GM12878 (cell line): Measurements from ENCODE around the gene TRMT1. TPM values are rescaled to one million over a fixed set of nuclear protein-coding genes. Genes with fewer than 3 reads are reported as not detected.

Experiments used
- CREM ChIP-seq: IDR thresholded peaks from 2 replicates; pipeline ENCODE4 v1.6.1; 2014; ENCODE audit warnings: antibody characterized with exemption, low read depth
- E4F1 ChIP-seq: fragments of 450-650 bp; IDR thresholded peaks from 2 replicates; pipeline ENCODE4 v1.6.1; 2018; ENCODE audit warnings: borderline replicate concordance, mild to moderate bottlenecking; ENCODE audit not compliant: partially characterized antibody
- EP300 ChIP-seq, 2 experiments: fragments of 150-350 bp in 1 of 2; IDR thresholded peaks; 2 replicates each; pipeline ENCODE4 v1.6.1; 2011 to 2012; ENCODE audit warnings: low read depth in 2 of 2, low read length in 2 of 2, borderline replicate concordance in 1 of 2, improper control_type of control experiment in 1 of 2, inconsistent platforms in 1 of 2; ENCODE audit not compliant: control insufficient read depth in 1 of 2
- HDAC2 ChIP-seq: fragments of 200-600 bp; sonication (generic); IDR thresholded peaks from 2 replicates; pipeline ENCODE4 v1.6.1; 2017
- IRF4 ChIP-seq: IDR thresholded peaks from 2 replicates; pipeline ENCODE4 v1.6.1; 2011; ENCODE audit warnings: low read depth, low read length
- MEF2B ChIP-seq: fragments of 450-650 bp; IDR thresholded peaks from 2 replicates; pipeline ENCODE4 v1.6.1; 2018; ENCODE audit warnings: mild to moderate bottlenecking, moderate library complexity; ENCODE audit not compliant: partially characterized antibody, poor library complexity, severe bottlenecking
- NFYB ChIP-seq: IDR thresholded peaks from 2 replicates; pipeline ENCODE4 v1.6.1; 2011; ENCODE audit warnings: low read depth, mild to moderate bottlenecking, low read length, improper control_type of control experiment, moderate library complexity; ENCODE audit not compliant: insufficient read depth
- NR2F1 ChIP-seq: fragments of 450-650 bp; conservative IDR thresholded peaks from 2 replicates; pipeline ENCODE4 v1.6.1; 2017; ENCODE audit warnings: mild to moderate bottlenecking
- PKNOX1 ChIP-seq: fragments of 450-650 bp; IDR thresholded peaks from 2 replicates; pipeline ENCODE4 v1.6.1; 2016; ENCODE audit warnings: mild to moderate bottlenecking
- PML ChIP-seq: IDR thresholded peaks from 2 replicates; pipeline ENCODE4 v1.6.1; 2012; ENCODE audit warnings: low read length, inconsistent platforms
- RBBP5 ChIP-seq: fragments of 200-600 bp; sonication (generic); conservative IDR thresholded peaks from 2 replicates; pipeline ENCODE4 v1.6.1; 2016
- RCOR1 ChIP-seq: conservative IDR thresholded peaks from 2 replicates; pipeline ENCODE4 v1.6.1; 2012; ENCODE audit warnings: low read depth, low read length, improper control_type of control experiment
- RELA ChIP-seq: fragments of 450-650 bp; IDR thresholded peaks from 2 replicates; pipeline ENCODE4 v1.8.0; 2014; ENCODE audit warnings: borderline replicate concordance; ENCODE audit not compliant: partially characterized antibody
- REST ChIP-seq: IDR thresholded peaks from 2 replicates; pipeline ENCODE4 v1.6.1; 2012; ENCODE audit warnings: mild to moderate bottlenecking, low read depth, low read length
- SIN3A ChIP-seq: IDR thresholded peaks from 2 replicates; pipeline ENCODE4 v1.6.1; 2012; ENCODE audit warnings: low read depth, low read length, improper control_type of control experiment
- ZBED1 ChIP-seq: IDR thresholded peaks from 2 replicates; pipeline ENCODE4 v1.6.1; 2016; ENCODE audit warnings: borderline replicate concordance
- ZNF217 ChIP-seq: fragments of 450-650 bp; IDR thresholded peaks from 2 replicates; pipeline ENCODE4 v1.6.1; 2017; ENCODE audit warnings: antibody characterized with exemption, mild to moderate bottlenecking
- polyA plus RNA-seq, 11 experiments: library from polyadenylated mRNA; depleted of rRNA in 4 of 11; unstranded in 6 of 11; stranded (reverse) in 5 of 11; fragments of >200 nt; fragmentation: Nextera tagmentation in 4 of 11; fragmentation: Illumina TruSeq in 1 of 11; extraction: Ambion mirVana in 4 of 11; extraction: Trizol in 1 of 11; gene quantifications; 1 replicate in 1 of 11; 2 replicates in 10 of 11; pipeline versions ENCODE4 v1.2.1 to v1.2.3, GENCODE V29; 2011 to 2016; ENCODE audit warnings: inconsistent platforms in 2 of 11, missing spikeins in 2 of 11, low read depth in 1 of 11
- total RNA-seq, 4 experiments: library from RNA; depleted of rRNA in 3 of 4; stranded (reverse); fragments of >200 nt in 3 of 4; fragmentation: Illumina TruSeq in 1 of 4; extraction: Trizol in 1 of 4; gene quantifications; 2 replicates each; pipeline versions ENCODE4 v1.2.1 to v1.2.3, GENCODE V29; 2013 to 2021
- TF ChIP-seq, protein P1 (sequence below): fragments of 450-650 bp; conservative IDR thresholded peaks from 2 replicates; pipeline ENCODE4 v1.6.1; 2017; ENCODE audit warnings: mild to moderate bottlenecking, moderate library complexity

TRMT1 gene
- total and polyA plus RNA-seq, 10 of the 15 experiments (the other 5 are each of a cell fraction or from before 2014, with no cell fraction given): 3.4 to 68.8 (median 34.8) TPM

- no peak for TF ChIP-seq PML
- TF ChIP-seq IRF4: no peak
- peak; percentile 22 for TF ChIP-seq SIN3A
- TF ChIP-seq NFYB: no peak
- TF ChIP-seq, protein P1, sequence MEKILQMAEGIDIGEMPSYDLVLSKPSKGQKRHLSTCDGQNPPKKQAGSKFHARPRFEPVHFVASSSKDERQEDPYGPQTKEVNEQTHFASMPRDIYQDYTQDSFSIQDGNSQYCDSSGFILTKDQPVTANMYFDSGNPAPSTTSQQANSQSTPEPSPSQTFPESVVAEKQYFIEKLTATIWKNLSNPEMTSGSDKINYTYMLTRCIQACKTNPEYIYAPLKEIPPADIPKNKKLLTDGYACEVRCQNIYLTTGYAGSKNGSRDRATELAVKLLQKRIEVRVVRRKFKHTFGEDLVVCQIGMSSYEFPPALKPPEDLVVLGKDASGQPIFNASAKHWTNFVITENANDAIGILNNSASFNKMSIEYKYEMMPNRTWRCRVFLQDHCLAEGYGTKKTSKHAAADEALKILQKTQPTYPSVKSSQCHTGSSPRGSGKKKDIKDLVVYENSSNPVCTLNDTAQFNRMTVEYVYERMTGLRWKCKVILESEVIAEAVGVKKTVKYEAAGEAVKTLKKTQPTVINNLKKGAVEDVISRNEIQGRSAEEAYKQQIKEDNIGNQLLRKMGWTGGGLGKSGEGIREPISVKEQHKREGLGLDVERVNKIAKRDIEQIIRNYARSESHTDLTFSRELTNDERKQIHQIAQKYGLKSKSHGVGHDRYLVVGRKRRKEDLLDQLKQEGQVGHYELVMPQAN: 0 out of 2 replicates have a peak, but pooled peaks have one; percentile 14
- no peak for TF ChIP-seq HDAC2
- TF ChIP-seq RELA: no peak
- no peak for TF ChIP-seq RCOR1
- TF ChIP-seq E4F1: no peak
- TF ChIP-seq PKNOX1: no peak
- no peak for TF ChIP-seq CREM
- TF ChIP-seq NR2F1: peak; percentile 57
- TF ChIP-seq RBBP5: no peak
- TF ChIP-seq ZNF217: no peak
- no peak for TF ChIP-seq ZBED1
- no peak for TF ChIP-seq REST
- no peak for TF ChIP-seq MEF2B
- no peak for TF ChIP-seq EP300 (IDR thresholded peaks at IDR 0.05; ENCODE audit: borderline replicate concordance in 1 of 2, control insufficient read depth in 1 of 2, low read depth in 2 of 2, low read length in 2 of 2)
These were observed 33.2 kb upstream of the TRMT1 start (continued) for GRCh38 chr19:13149628-13150186.
